Mammary epithelial cell (primary cell): Measurements from ENCODE around the gene NPBWR2.

Experiments
- EZH2 ChIP-seq: IDR thresholded peaks from 2 replicates; pipeline ENCODE4 v1.6.1; 2012; ENCODE audit warnings: low read length, inconsistent platforms, borderline replicate concordance
- TF ChIP-seq, protein P1 (sequence below), 2 donors: IDR thresholded peaks in 1 of 2; conservative IDR thresholded peaks in 1 of 2; 2 replicates each; pipeline ENCODE4 v1.5.1; 2011 to 2012; ENCODE audit warnings: inconsistent platforms in 2 of 2, low read length in 2 of 2, mild to moderate bottlenecking in 2 of 2, control low read depth in 1 of 2, low read depth in 1 of 2; ENCODE audit not compliant: insufficient read depth in 1 of 2; ENCODE audit errors: extremely low read depth in 1 of 2

DNA sequence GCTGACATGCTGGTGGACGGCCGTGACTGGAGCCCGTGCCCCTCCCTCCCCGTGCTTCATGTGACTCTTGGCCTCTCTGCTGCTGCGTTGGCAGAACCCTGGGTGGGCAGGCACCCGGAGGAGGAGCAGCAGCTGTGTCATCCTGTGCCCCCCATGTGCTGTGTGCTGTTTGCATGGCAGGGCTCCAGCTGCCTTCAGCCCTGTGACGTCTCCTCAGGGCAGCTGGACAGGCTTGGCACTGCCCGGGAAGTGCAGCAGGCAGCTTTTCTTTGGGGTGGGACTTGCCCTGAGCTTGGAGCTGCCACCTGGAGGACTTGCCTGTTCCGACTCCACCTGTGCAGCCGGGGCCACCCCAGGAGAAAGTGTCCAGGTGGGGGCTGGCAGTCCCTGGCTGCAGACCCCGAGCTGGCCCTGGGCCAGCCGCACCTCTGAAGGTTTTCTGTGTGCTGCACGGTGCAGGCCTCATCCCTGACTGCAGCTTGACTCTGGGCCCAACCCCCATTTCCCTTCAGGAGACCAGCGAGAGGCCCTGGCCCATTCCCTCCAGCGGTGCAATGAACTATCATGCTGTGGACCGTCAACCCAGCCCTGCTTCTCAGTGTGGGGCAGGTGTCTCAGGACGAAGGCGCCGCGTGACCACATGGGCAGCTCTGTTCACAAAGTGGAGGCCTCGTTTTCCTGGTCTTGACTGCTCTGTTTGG, 8.1 kb downstream of the NPBWR2 start:
- TF ChIP-seq, protein P1, sequence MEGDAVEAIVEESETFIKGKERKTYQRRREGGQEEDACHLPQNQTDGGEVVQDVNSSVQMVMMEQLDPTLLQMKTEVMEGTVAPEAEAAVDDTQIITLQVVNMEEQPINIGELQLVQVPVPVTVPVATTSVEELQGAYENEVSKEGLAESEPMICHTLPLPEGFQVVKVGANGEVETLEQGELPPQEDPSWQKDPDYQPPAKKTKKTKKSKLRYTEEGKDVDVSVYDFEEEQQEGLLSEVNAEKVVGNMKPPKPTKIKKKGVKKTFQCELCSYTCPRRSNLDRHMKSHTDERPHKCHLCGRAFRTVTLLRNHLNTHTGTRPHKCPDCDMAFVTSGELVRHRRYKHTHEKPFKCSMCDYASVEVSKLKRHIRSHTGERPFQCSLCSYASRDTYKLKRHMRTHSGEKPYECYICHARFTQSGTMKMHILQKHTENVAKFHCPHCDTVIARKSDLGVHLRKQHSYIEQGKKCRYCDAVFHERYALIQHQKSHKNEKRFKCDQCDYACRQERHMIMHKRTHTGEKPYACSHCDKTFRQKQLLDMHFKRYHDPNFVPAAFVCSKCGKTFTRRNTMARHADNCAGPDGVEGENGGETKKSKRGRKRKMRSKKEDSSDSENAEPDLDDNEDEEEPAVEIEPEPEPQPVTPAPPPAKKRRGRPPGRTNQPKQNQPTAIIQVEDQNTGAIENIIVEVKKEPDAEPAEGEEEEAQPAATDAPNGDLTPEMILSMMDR (conservative IDR thresholded peaks at IDR 0.05 in 1 of 2, IDR thresholded peaks at IDR 0.05 in 1 of 2; ENCODE audit: extremely low read depth in 1 of 2, insufficient read depth in 1 of 2, low read depth in 1 of 2, low read length in 2 of 2) = no peak
- no peak for TF ChIP-seq EZH2
